Loucy (cell line): Measurements from ENCODE around the gene ACOT2.
"Not testable (repeated sequence)": the region's sequence is repeated elsewhere in the genome, so short reads cannot be mapped to it uniquely, and the experiment has no call there.

Source experiments
- CTCF ChIP-seq: fragments of 200-600 bp; sonication (generic); conservative IDR thresholded peaks from 2 replicates; pipeline ENCODE4 v1.5.1; 2014; ENCODE audit warnings: mild to moderate bottlenecking, antibody characterized with exemption, low read length
- EZH2phosphoT487 ChIP-seq: fragments of 200-600 bp; IDR thresholded peaks from 2 replicates; pipeline ENCODE4 v1.6.1; 2018; ENCODE audit warnings: antibody characterized with exemption, mild to moderate bottlenecking, moderate library complexity, borderline replicate concordance

GRCh38 chr14:73566935-73567334 is 2.1 kb upstream of the ACOT2 start:
- not testable (repeated sequence) for TF ChIP-seq CTCF, EZH2phosphoT487
